Measurements from ENCODE around the gene ZWINT.

Gene ZWINT

DNA sequence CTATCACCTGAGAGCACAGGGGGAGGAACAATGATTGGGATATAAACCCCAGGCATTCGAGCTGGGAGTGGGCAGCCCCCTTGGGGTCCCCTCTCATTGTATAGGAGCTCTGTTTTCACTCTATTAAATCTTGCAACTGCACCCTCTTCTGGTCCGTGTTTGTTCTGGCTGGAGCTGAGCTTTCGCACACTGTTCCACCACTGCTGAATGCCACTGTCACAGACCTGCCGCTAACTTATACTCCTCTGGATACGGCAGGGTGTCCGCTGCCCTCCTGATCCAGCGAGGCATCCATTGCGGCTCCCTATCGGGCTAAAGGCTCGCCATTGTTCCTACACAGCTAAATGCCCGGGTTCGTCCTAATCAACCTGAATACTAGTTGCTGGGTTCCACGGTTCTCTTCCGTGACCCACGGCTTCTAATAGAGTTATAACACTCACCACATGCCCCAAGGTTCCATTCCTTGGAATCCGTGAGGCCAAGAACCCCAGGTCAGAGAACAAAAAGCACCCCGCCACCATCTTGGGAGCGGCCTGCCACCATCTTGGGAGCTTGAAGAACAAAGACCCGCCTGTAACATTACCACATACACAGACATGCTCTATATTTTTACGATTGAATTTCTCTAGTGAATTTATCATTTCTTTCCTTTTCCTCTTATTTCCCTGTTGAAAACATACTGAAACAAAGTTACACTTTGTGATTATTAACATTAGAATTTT lies 9.0 kb downstream of the ZWINT start:
- H3K4me3 ChIP-seq (ENCODE audit: control insufficient read depth, low read depth, low read length) = no peak overlapping the region

DNA sequence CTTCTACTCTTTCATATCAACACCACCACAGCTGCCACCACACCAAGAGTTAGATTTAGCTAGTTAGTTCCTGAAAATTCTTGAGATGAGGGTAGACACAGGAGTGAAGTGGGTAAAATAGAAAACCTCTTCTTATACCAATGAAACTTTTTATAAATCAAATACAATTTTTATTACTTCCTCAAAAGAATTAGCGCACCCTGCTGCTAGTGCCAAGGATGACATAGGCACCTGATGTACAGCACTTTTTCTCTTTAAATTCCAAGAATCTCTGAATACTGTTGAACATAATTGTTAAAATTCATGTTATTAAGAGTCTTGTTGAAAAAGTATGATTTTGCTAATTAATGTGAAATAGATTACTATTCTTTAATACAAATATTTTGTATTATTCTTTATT lies 11.4 kb downstream of the ZWINT start:
- no peak overlapping the region for H3K4me3 ChIP-seq (ENCODE audit: control insufficient read depth, low read depth, low read length)
- DNase-seq (ENCODE audit: low read depth) = no peak
- TF ChIP-seq, protein P1, sequence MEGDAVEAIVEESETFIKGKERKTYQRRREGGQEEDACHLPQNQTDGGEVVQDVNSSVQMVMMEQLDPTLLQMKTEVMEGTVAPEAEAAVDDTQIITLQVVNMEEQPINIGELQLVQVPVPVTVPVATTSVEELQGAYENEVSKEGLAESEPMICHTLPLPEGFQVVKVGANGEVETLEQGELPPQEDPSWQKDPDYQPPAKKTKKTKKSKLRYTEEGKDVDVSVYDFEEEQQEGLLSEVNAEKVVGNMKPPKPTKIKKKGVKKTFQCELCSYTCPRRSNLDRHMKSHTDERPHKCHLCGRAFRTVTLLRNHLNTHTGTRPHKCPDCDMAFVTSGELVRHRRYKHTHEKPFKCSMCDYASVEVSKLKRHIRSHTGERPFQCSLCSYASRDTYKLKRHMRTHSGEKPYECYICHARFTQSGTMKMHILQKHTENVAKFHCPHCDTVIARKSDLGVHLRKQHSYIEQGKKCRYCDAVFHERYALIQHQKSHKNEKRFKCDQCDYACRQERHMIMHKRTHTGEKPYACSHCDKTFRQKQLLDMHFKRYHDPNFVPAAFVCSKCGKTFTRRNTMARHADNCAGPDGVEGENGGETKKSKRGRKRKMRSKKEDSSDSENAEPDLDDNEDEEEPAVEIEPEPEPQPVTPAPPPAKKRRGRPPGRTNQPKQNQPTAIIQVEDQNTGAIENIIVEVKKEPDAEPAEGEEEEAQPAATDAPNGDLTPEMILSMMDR (conservative IDR thresholded peaks at IDR 0.05; ENCODE audit: control insufficient read depth, insufficient read depth, low read depth, low read length) = no peak

More for the DNA sequence above, 9.0 kb downstream of the ZWINT start:
- no peak for DNase-seq (ENCODE audit: low read depth)
- TF ChIP-seq, protein P1 (conservative IDR thresholded peaks at IDR 0.05; ENCODE audit: control insufficient read depth, insufficient read depth, low read depth, low read length) = no peak

DNA sequence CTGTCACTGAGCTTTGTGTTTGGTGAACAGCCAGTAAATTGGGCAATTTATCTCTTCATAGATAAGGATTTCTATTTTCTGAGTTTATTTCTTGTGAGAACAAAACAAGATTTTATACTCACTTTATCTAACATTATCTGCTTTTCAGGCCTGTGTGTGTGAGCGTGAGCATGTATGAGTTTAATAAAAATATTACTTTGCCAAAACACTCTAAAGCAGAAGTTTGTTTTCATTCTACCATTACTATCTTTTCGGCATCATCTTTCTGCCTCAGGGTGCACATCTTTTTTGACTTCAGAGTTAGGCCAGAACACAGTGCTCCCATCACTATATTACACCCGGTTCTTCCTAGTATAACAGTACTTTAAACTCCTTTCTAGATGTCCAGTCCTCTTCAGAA lies 13.0 kb downstream of the ZWINT start:
- DNase-seq (ENCODE audit: low read depth) = no peak

DNA sequence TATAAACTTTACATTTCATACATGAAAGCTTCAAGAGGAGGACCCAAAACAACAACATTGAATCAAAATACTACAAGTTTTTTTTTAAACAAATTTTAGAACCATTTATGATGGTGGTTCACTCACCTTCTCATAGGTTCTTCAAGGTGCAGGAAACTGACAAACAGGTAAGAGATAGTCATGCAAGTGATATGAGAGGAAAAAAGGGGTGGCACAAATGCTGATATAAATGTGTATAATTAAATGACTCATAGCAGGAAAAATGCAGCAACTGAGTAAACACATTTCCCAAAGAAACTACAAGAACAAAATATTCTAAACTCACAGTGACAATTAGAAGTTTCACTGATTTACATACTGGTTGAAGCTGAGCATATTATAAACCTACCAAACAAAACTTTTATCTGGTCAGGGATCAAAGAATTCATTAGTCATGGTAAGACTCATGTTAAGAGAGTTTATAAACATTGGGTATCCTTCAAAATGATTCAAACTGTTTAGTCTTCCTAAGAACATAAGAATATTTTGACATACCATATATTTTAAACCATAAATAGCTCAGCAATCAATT lies 14.1 kb downstream of the ZWINT start:
- TF ChIP-seq, protein P1 (conservative IDR thresholded peaks at IDR 0.05; ENCODE audit: control insufficient read depth, insufficient read depth, low read depth, low read length) = no peak
- DNase-seq (ENCODE audit: low read depth) = no peak
- no peak overlapping the region for H3K4me3 ChIP-seq (ENCODE audit: control insufficient read depth, low read depth, low read length)

More for the DNA sequence above, 13.0 kb downstream of the ZWINT start:
- no peak overlapping the region for H3K4me3 ChIP-seq (ENCODE audit: control insufficient read depth, low read depth, low read length)
- TF ChIP-seq, protein P1 (conservative IDR thresholded peaks at IDR 0.05; ENCODE audit: control insufficient read depth, insufficient read depth, low read depth, low read length) = no peak

DNA sequence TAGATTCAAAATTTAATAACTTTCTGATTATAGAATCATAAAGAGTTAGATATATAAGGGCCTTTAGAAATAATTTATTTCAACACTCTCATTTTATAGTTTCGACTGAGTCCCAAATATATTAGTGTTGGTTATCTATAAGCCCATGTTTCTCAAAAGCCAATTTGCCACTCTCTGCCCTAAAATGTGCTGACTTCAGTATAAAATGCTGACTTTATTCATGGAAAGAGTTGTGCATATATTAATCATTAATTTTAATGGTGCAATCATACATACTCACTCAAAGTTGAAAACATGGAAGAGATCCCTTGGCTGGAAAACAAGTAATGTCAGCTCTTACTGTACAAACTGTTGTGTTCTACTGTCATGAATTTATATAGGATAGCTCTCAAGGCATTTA lies 19.4 kb downstream of the ZWINT start:
- no peak for DNase-seq (ENCODE audit: low read depth)
- TF ChIP-seq, protein P1 (conservative IDR thresholded peaks at IDR 0.05; ENCODE audit: control insufficient read depth, insufficient read depth, low read depth, low read length) = no peak
- H3K4me3 ChIP-seq (ENCODE audit: control insufficient read depth, low read depth, low read length) = no peak overlapping the region

DNA sequence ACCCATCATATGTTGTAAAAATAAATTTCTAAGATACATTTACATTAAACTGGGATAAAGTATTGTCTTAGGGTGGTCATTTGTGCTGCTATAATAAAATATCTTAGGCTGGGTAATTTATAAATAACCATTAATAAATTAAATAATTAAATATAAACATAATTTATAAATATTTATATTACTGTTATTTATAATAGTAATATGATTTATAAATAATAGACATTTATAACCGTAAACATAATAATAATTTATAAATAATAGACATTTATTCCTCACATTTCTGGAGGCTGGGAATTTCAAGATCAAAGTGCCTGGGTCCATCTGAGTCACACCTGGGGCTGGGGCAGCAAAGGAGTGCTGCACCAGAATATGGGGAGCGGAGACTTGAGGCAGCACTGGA lies 31.1 kb downstream of the ZWINT start:
- TF ChIP-seq, protein P1 (conservative IDR thresholded peaks at IDR 0.05; ENCODE audit: control insufficient read depth, insufficient read depth, low read depth, low read length) = no peak
- no peak overlapping the region for H3K4me3 ChIP-seq (ENCODE audit: control insufficient read depth, low read depth, low read length)
- no peak for DNase-seq (ENCODE audit: low read depth)
